DMS53 (cell line): ENCODE measurements around the gene DHDDS.

Source experiments
- DNase-seq: peaks from one replicate; lab custom pipeline; 2025; lab: John Stamatoyannopoulos, UW

The DHDDS gene

DNA sequence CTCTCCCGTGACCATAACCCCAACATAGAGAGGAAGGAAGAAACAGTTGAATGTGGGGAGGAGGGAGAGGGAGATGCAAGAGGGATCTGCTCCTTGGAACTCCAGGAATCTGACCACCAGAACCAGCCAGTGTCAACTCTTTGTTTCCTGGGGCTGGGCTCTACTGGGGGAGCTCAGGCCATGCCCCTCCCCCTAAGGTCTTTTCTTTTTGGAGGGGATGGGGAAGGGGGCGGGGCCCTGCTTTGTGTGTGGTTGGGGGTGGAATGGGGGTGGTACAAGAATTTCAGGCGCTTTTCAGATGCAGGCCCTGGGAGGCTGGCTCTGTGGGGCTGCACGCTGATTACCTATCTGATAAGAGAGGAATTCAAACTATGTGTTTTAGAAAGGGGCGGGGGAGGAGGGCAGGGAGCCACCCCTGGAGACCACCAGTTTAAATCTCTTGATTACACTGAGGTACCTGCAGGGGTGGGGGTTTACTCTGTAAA, 13.2 kb upstream of the DHDDS start:
- no peak for DNase-seq

DNA sequence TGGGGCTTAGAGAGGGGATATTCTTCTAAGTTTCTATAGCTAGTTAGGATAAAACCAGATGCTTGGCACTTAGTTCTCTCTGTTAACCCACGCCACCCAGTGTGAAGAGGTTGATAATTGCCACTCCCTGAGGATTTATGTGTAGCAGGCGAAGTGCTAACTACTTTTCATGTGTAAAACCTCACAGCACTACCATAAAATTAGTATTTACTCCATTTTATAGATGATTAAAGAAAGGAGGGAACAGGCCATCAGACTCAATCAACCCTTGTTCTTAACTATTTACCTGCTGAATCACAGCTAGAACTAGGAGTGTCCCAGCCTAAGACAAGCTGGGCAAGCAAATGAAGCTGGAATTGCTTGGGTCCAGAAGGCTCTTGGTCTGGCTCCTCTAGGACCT, 12.6 kb upstream of the DHDDS start:
- no peak for DNase-seq

DNA sequence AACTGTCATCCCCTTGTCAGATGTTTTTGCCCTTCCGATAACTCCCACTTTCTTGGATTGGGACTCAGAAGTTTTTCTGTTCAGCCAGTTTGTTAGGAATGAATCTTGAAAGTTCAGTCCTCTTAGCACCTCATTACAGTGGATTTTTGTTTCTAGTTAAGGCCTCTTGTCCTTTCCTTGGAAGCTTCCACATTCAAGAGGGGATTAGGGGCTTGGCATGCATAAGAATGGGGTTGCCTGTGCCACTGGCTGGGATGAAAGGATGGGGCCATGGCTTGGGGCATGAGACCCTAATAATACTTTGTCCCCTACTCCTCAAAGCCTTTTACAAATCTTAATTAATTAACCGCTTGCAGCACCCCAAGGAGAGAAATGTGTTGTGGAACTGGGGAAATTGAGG, 2.4 kb upstream of the DHDDS start:
- no peak for DNase-seq

DNA sequence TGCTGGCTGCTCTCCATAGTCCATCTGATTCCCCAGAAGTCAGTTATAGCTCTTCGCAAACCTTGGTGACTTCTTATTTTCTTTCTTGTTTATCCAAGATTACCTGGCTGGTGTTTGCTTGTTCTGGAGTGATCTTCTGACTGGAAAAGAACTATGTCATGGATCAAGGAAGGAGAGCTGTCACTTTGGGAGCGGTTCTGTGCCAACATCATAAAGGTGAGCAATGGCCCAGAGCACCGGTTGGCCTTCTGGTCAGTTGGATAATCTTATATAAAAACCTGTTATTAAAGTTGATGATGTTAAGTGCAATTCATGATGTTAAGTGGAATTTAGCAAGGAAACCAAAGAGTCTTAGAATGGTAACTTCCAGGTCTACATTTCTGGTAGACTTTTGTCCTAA, 672 bp downstream of the DHDDS start:
- DNase-seq: no peak

DNA sequence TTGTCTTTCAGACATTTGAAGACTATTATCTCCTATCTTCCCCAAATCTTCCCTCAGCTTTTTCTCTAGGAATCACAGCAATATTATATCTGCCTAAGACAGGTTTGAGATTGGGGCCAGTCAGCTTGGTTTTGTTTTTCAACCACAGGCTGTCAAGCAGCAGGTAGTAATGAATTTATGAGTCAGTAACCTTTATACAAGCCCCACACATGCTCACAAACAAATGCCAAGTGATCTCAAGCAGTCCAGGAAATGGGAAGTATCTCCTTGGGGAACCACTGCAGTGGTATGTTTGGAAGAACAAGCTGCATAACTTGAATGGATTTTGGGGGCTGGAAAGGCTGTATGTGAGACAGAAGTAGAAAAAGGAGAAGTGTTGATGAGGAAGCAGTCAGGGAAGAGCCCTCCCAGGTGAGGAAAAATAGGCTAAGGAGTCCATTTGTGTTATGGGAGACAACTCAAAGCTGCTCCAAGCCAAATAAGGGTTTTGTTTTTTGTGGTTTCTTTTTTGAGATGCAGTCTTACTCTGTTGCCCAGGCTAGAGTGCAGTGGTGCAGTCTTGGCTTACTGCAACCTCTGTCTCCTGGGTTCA, 2.1 kb downstream of the DHDDS start:
- no peak for DNase-seq

DNA sequence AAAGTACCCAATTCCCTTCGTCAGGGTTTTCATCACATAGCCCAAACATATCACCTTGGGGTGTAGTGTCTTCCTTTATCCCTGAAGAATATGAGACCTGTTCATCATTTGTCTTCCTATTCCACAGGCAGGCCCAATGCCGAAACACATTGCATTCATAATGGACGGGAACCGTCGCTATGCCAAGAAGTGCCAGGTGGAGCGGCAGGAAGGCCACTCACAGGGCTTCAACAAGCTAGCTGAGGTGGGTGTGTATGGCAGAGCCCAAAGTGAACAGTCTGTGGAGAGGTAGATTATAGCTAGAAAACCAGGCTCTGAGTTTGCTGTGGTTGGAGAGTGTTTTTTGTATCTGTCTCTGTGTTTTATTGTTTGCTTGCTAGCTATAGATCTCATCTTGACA, 5.9 kb downstream of the DHDDS start:
- DNase-seq: no peak

DNA sequence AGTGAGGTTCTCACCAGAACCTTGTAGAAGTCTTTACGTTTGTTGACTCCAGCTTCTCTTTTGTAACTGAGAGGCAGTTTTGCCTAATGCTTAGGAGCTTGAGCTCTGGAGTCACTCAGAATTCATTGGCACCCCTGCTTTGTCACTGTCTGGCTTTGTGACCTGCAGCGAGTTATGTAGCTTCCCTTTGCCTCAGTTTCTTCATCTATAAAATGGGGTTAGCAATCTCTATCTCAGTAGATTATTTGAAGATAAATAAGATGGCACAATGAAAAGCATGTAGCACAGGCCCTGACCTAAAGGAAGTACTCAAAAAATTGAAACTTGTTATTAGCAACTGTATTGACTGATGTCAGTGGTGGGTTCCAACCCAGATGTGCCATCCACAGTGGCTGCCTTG, 8.1 kb downstream of the DHDDS start:
- DNase-seq: no peak

DNA sequence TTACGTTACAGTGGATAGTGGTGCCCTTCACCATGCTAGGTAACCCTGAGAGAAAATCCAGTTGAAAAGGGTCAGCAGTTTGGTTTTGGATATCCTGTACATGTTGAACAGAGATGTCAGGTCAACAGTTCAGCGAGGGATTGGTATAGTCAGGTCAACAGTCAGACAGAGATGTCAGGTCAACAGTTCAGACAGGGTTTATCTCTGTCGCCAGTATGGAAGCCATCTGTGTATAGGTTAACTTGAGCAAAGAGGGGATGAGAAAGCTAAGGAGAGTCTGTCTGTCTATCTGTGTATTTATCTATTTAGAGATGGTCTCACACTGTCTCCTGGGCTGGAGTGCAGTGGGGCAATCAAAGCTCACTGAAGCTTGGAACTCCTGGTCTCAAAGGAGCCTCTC, 17.7 kb downstream of the DHDDS start:
- DNase-seq: no peak

DNA sequence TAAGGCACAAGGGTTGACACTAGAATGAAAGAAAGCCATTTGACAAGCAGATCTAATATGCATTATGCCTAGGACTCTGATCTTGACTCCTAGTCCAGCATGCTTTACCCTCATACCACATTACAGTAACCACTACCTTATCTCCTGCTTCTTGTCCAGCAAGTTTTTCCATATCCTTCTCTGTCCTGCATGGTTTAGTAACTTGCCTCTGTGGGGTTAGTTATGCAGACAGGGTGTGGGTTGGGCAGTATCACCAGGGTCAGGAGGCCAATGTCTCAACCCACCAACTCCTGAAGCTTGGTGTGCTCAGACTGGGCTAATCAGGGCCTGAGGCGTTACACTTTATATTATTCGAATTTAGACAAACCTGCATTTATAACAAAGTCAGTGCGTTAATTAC, 18.8 kb downstream of the DHDDS start:
- no peak for DNase-seq

DNA sequence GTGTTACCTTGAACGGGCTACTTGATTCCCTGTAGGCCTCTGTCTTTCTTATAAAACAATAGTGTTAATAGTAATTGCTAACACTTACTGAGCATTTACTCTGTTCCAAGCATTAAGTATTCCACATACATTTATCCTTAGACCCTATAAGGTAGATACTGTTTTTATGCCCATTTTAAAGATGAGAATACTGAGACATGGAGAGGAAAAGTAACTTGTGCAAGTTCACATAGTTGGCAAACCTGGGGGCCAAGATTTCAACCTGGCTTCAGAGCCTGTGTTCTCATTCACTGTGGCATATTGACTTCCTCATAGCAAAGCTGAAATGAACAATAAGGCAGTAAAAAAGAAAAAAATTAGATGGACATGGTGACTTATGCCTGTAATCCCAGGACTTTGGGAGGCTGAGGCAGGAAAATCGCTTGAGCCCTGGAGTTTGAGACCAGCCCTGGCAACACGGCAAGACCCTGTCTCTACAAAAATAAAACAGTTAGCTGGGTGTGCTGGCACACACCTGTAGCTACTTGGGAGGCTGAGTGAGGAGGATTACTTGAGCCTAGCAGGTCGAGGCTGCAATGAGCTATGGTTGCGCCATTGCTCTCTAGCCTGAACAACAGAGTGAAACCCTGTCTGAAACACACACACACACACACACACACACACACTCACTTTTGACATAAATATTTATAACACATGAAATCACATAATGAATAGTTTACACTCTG, 20.5 kb downstream of the DHDDS start:
- DNase-seq: no peak

DNA sequence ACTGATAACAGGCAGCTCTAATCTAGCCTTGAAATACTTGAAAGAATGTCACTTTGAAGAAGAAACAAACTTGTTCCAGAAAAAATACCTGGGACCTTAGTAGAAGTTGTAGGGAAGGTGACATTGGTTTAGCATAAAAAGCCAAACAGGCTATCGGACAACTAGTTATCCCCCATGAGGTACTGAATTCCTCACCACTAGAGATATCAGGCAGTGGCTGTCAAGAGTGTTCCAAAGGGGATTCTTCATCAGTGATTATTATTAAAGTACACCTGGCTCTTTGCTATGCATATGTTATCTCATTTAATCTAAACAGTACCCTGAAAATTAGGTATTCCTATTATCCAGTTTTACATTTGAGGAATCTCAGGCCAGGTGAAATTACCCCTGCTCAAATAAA, 27.0 kb downstream of the DHDDS start:
- no peak for DNase-seq

DNA sequence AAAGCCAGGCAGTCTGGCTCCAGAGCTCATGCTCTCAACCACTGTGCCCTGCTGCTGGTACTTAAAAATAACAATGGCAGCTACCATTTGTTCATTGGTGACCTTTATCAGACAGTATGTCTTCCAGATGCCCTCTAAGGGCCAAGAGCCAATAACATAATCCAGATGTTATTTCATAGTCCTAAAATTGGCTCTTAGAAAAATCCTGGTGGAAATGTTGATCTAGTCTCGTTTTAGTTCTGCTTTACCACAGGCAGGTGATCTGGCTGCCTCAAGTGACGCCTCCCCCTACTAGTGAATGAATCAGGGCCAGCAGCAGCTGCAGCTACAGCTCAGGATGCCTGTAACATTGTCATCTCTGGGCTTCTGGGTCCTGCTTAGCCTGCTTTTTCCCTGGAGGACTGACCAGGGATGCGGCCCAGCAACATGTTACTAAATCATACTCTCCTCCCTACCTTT, 27.5 kb downstream of the DHDDS start:
- no peak for DNase-seq

DNA sequence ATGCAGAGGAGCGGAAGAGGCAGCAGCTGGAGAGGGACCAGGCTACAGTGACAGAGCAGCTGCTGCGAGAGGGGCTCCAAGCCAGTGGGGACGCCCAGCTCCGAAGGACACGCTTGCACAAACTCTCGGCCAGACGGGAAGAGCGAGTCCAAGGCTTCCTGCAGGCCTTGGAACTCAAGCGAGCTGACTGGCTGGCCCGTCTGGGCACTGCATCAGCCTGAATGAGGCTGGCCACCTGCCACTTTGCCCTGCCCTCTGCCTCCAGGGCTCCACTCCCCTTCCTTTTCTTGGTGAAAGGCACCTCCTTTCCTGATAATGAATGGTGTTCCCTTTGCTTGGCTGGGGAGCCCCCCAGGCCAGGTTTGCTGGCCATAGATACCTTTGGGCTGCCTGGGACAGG, 36.8 kb downstream of the DHDDS start:
- no peak for DNase-seq

DNA sequence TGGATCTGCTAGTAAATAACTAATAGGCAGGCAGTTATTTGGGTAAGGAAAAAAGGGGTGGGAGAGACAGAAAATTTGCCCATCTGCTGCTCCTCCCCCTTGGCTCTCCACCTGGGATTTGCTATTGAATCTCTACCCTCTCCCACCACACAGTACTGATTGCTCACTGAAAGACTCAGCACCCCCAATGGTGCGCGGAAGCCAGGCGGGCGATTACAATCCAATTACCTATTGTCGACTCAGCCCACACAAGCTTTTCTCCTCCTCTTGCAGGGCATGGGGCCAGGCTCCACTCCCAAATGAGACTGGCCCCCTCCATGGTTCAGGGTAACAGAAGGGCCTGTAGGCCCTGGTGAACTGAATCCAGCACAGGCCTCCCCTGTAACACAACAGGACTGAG, 37.4 kb downstream of the DHDDS start:
- no peak for DNase-seq

DNA sequence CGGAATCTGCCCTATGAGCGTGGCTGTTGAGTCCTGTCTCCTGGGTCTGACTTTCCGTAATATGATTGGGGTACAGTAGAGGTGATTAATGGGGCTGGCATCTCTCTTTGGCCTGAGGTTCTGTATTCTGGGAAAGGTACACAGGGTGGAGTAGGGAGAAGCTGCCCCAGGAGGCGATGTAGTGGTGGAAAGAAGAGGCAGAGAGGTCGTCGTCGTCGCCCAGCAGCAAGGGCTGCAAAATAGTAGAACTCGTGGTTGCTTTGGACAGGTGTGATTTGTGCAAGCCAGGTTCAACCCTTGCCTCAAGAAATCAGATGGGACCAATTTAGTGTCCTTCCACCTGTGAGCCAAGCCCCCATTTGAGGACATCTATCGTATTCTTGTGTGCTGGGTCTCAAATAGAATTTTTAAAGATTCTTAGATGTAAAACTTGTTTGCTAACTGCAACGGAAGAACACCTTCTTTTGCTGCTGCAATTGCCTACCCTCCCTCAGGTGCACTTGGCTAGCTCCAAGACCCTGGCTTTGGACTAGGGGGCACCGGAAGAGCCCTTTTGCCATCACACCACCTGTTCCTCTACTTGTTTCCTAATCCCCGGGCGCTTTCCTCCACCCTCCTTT, 38.9 kb downstream of the DHDDS start:
- DNase-seq: peak; percentile 76

DNA sequence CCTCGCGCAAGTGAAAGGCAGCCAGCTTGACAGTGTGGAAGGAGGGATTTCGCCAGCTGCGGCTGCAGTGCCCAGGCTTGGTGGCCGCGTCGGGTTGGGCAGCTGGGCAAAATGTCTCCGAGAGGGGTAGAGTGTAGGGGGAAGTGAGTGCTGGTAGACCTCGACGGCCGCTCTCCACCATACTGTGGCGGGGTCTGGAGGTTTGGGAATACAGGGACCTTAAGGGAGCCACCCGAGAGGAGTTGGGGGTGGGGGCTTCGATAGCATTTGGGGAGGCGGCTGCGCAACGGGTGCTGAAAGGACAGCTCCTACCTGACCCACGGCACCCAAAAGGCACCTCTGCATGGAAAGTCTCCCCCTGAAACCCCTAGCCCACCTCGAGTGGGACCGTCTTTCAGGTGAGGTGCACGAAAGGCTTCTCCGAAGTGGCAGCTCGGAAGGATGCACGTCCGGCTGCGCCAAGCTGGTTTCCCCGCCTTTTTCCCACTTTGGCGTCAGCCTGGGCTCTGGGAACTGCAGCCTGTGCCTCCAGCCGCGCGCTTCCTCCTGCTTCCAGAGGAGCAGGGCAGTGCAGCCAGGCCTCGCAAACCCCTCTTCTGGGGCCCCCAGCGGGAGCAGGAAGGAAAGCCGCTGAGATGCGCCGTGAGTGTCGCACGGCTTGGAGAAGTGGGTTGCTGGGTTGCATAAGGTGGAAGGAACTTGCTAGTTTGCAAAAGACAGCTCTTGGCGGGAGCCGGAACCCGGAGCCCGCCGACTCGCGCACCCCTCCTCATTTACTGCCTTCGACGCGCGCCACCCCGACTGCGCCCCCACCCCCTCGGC, 39.6 kb downstream of the DHDDS start:
- DNase-seq: peak; percentile 94

DNA sequence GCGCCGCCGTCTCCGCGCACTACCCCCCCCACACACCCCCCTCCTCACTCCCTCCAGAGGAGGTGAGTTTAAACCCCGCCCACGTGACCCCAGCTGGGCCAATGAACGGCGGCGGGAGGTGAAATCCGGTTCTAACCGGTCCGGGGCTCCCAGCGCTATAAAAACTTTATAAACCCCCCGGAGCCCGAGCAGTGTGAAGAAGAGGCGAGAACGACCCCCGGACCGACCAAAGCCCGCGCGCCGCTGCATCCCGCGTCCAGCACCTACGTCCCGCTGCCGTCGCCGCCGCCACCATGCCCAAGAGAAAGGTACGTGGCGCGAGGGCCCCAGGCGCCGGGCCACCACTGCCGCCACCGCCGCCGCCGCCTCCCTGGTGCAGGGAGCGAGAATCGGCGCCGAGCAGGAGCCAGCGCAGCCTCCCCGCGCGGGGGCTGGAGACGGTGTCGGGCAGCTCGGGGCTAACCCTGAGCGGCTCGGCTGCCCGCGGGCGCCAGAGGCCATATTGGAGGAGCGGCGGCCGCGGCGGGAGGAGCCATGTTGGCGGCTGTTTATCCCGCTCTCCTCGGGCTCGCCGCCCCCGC, 40.3 kb downstream of the DHDDS start, which contains the start of gene HMGN2:
TSS of gene HMGN2 (plus strand) at position 121 of the 581 bp plus-strand sequence. CDS start at position 294, 173 bp downstream.
- DNase-seq: peak; percentile 96

DNA sequence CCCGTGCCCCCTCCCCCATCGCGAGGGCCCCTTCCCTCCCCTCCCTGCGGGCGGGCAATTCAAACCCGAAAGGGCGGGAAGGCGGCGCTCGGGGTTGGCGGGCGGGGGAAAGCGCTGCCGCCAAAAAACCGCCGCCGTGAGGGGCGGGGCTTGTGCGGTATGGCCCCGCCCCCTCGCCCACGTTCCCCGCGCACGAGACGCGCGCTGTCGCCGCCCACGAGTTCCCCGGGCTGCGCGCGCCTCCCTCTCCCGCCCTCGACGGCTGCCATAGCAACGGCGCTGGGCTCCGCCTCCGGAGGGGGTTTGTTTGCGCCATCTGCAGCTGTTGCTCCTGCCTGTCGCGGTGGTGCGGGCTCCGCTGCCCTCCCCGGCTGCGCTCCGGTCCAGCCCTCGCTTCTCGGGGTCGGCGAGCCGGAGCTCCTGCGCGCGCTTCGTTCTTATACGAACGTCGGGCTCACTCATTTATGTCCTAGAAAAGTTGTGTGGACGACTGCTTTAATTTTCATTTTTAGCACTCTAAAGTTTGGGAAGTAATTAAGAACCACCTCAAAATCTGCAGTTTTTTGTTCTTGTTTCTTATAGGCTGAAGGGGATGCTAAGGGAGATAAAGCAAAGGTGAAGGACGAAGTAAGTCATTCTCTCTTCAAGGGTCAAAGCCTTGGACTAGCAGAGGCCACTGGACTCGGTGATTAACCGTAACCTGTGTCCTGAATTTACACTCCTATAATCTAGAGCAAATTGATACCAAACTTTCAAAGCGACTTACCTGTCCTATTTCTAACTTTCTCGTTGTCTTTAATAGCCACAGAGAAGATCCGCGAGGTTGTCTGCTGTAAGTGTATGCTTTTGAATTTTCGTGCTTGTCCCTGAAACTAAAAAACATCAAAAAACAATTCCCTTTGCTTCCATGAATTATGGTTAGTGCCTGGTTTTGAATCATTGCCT, 41.1 kb downstream of the DHDDS start:
- DNase-seq: peak; percentile 98

DNA sequence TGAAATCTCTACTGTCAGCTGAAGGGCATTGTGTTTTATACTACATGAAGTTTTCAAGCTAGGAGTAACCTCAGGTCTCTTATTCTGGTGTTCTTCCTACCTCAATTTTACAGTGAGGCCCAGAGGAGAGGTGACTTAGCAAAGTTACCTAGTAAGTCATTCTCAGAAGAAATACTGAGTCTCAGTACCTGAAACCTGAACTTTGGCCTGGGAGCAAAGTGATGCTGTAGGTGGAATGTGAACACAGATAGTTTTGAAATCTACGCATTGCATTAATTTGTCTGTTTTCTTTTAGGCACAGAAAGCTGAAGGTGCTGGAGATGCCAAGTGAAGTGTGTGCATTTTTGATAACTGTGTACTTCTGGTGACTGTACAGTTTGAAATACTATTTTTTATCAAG, 42.7 kb downstream of the DHDDS start:
- no peak for DNase-seq

DNA sequence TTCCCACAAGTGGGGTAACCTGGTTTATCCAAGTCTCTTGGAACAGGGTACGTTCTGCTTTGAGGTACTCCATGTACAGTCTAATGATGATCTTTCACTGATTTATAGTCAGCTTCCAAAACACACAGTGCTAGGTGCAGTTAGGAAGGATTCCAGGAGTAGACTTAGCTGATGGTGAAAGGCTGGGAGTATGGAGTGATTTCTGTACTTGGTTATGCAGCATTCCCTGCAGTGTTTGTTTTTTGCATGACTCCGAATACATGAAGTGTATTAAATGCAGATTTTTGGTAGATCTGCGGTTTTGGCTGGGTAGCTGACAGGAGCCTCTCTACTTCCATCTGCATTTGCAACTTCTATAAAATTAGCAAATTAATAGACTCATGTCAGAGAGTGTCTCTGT, 43.9 kb downstream of the DHDDS start:
- no peak for DNase-seq

DNA sequence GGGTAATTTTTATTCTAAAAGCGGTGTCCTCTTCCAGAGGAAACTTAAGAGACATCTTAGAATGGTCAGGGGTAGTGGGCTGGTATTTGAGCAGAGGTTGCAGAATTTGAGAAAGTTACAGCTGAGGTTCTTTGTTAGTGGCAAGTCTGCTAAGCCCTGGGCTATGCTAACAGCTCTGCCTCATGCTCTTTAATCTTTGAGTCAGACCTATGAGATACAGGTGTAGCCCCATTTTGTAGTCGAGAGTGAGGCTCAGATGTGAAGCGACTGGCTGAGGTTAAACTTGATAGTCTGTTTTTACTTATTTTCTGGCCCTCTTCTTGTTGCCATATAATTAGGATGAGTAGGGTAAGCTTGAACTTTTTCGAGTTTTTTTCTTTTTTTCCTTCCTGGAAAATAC, 44.8 kb downstream of the DHDDS start:
- no peak for DNase-seq
